ENCODE results near the gene HS3ST3A1. TPM values are rescaled to one million over a fixed set of nuclear protein-coding genes. Genes with fewer than 3 reads are reported as not detected.

Gene HS3ST3A1
- total and polyA plus RNA-seq, 4 donors, result 0.40 to 6.5 (median 2.5) TPM

- Histone ChIP-seq H3K4me3 (ENCODE audit: low read depth in 1 of 3, low read length in 3 of 3) (no peak overlapping the region), H3K4me1 (ENCODE audit: control insufficient read depth in 4 of 4, insufficient read depth in 4 of 4, low read length in 3 of 4) (no peaks in the 10 kb centered on the region), H3K27me3 (ENCODE audit: control insufficient read depth in 4 of 4, insufficient read depth in 4 of 4, low read length in 3 of 4) (no peaks in the 10 kb centered on the region), H3K9ac (ENCODE audit: low read depth in 1 of 2, low read length in 2 of 2) (no peak overlapping the region), H3K27ac (ENCODE audit: low read depth in 1 of 2, low read length in 2 of 2) (no peak overlapping the region), H3K36me3 (ENCODE audit: control insufficient read depth in 4 of 4, insufficient read depth in 3 of 4, low read depth in 1 of 4, low read length in 3 of 4) (no peaks in the 10 kb centered on the region), H3K9me3 (ENCODE audit: control insufficient read depth in 4 of 4, low read length in 3 of 4) (peaks cover 0 to 7% (median 0%) of the 10 kb centered on the region in 4 donors)
- no peak for TF ChIP-seq HNF4G (IDR thresholded peaks at IDR 0.05)
- no peak for TF ChIP-seq TAF1 (conservative IDR thresholded peaks at IDR 0.05)
- TF ChIP-seq SP1 (IDR thresholded peaks at IDR 0.05), result no peak
- TF ChIP-seq REST (IDR thresholded peaks at IDR 0.05), result no peak
- no peak for TF ChIP-seq YY1 (IDR thresholded peaks at IDR 0.05)
- no peak for TF ChIP-seq ATF3 (IDR thresholded peaks at IDR 0.05)
- TF ChIP-seq, protein P1, sequence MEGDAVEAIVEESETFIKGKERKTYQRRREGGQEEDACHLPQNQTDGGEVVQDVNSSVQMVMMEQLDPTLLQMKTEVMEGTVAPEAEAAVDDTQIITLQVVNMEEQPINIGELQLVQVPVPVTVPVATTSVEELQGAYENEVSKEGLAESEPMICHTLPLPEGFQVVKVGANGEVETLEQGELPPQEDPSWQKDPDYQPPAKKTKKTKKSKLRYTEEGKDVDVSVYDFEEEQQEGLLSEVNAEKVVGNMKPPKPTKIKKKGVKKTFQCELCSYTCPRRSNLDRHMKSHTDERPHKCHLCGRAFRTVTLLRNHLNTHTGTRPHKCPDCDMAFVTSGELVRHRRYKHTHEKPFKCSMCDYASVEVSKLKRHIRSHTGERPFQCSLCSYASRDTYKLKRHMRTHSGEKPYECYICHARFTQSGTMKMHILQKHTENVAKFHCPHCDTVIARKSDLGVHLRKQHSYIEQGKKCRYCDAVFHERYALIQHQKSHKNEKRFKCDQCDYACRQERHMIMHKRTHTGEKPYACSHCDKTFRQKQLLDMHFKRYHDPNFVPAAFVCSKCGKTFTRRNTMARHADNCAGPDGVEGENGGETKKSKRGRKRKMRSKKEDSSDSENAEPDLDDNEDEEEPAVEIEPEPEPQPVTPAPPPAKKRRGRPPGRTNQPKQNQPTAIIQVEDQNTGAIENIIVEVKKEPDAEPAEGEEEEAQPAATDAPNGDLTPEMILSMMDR (IDR thresholded peaks at IDR 0.05; ENCODE audit: low read depth, low read length, missing input control), result no peak
- no peak for TF ChIP-seq GABPA (IDR thresholded peaks at IDR 0.05 in 1 of 2, conservative IDR thresholded peaks at IDR 0.05 in 1 of 2)
- no peak for TF ChIP-seq RXRA (IDR thresholded peaks at IDR 0.05)
- TF ChIP-seq HNF4A (conservative IDR thresholded peaks at IDR 0.05), result no peak
- no peak for TF ChIP-seq RAD21 (IDR thresholded peaks at IDR 0.05)
- no peak for TF ChIP-seq ZBTB33 (IDR thresholded peaks at IDR 0.05)
- no peak for TF ChIP-seq NR2F2 (IDR thresholded peaks at IDR 0.05)
- DNase-seq (ENCODE audit: low spot score), result no peak
- 77% methylated on average over 8 of the region's 8 CpGs for WGBS
Measured at GRCh38 chr17:13545941-13546340, 55.8 kb downstream of the HS3ST3A1 start.

GRCh38 chr17:13544765-13545164 is 57.0 kb downstream of the HS3ST3A1 start:
- Histone ChIP-seq H3K4me1 (ENCODE audit: control insufficient read depth in 4 of 4, insufficient read depth in 4 of 4, low read length in 3 of 4) (no peaks in the 10 kb centered on the region), H3K9me3 (ENCODE audit: control insufficient read depth in 4 of 4, low read length in 3 of 4) (no peaks in the 10 kb centered on the region), H3K27ac (ENCODE audit: low read depth in 1 of 2, low read length in 2 of 2) (no peak overlapping the region), H3K36me3 (ENCODE audit: control insufficient read depth in 4 of 4, insufficient read depth in 3 of 4, low read depth in 1 of 4, low read length in 3 of 4) (no peaks in the 10 kb centered on the region), H3K27me3 (ENCODE audit: control insufficient read depth in 4 of 4, insufficient read depth in 4 of 4, low read length in 3 of 4) (no peaks in the 10 kb centered on the region), H3K9ac (ENCODE audit: low read depth in 1 of 2, low read length in 2 of 2) (no peak overlapping the region), H3K4me3 (ENCODE audit: low read depth in 1 of 3, low read length in 3 of 3) (no peak overlapping the region)
- WGBS, result 87% methylated on average over 9 of the region's 9 CpGs
- DNase-seq (ENCODE audit: low spot score), result no peak
- TF ChIP-seq REST (IDR thresholded peaks at IDR 0.05), result no peak
- TF ChIP-seq EGR1 (IDR thresholded peaks at IDR 0.05; ENCODE audit: low read depth in 2 of 2), result no peak
- TF ChIP-seq RXRA (IDR thresholded peaks at IDR 0.05), result no peak
- TF ChIP-seq NR2F2 (IDR thresholded peaks at IDR 0.05), result no peak
- no peak for TF ChIP-seq RAD21 (IDR thresholded peaks at IDR 0.05)
- TF ChIP-seq FOXA1 (IDR thresholded peaks at IDR 0.05), result no peak
- TF ChIP-seq ATF3 (IDR thresholded peaks at IDR 0.05), result no peak
- no peak for TF ChIP-seq HNF4G (IDR thresholded peaks at IDR 0.05)
- TF ChIP-seq JUND (IDR thresholded peaks at IDR 0.05), result no peak
- TF ChIP-seq, protein P1 (IDR thresholded peaks at IDR 0.05; ENCODE audit: low read depth, low read length, missing input control), result no peak
- TF ChIP-seq YY1 (IDR thresholded peaks at IDR 0.05), result no peak
- TF ChIP-seq HNF4A (conservative IDR thresholded peaks at IDR 0.05), result no peak
